Omental fat pad (tissue), 4 donors: ENCODE data around the gene CDC123. TPM values are rescaled to one million over a fixed set of nuclear protein-coding genes. Genes with fewer than 3 reads are reported as not detected.

Experiments used
- ATAC-seq: fragments of 150-250 bp; one replicate; pipeline ENCODE4 v1.9.1; 2016; ENCODE audit warnings: mild to moderate bottlenecking, moderate library complexity; ENCODE audit not compliant: low FRiP score
- DNase-seq: peaks from one replicate; pipeline ENCODE4 v3.0.0-alpha.2; 2019; ENCODE audit warnings: low spot score
- total RNA-seq, 4 donors: library from RNA; depleted of rRNA; stranded (reverse); fragments of >200 nt; gene quantifications; one replicate each; pipeline ENCODE4 v1.1.0, GENCODE V29; 2016
- TF ChIP-seq, protein P1 (sequence below), 3 donors: fragments of 450-650 bp; IDR thresholded peaks; one replicate each; pipeline ENCODE4 v1.5.1; 2016 to 2017; ENCODE audit warnings: antibody characterized with exemption in 3 of 3, mild to moderate bottlenecking in 3 of 3, moderate library complexity in 2 of 3

CDC123 gene
- total RNA-seq, 4 donors from 2014 or later = 54.4 to 111 (median 64.2) TPM

DNA sequence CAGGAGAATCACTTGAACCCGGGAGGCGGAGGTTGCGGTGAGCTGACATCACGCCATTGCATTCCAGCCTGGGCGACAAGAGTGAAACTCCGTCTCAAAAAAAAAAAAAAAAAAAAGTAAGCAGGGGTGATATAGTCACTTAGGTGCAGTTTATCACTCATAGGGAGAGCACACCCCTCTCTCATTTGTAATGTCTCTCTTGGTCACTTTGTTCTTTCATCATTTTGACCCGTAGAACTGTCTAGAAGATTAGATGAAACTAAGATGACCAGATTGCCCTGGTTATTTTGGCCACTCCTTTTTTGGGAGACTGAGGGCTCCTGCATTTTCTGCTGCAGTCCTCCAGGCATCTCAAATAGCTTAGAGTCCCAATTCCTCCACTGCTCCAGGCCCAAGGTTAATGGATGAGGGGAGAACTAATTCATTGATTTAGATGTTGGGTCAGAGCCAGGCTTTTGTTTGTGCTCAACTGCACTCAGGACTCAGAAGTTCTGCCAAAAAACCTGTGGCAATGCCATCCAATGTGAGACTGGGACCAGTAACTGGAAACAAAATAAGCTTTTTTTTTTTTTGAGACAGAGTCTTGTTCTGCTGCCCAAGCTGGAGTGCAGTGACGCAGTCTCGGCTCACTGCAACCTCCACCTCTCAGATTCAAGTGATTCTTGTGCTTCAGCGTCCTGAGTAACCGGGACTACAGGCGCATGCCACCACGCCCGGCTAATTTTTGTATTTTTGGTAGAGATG lies 103.4 kb downstream of the CDC123 start:
- no peak for DNase-seq
- TF ChIP-seq, protein P1, sequence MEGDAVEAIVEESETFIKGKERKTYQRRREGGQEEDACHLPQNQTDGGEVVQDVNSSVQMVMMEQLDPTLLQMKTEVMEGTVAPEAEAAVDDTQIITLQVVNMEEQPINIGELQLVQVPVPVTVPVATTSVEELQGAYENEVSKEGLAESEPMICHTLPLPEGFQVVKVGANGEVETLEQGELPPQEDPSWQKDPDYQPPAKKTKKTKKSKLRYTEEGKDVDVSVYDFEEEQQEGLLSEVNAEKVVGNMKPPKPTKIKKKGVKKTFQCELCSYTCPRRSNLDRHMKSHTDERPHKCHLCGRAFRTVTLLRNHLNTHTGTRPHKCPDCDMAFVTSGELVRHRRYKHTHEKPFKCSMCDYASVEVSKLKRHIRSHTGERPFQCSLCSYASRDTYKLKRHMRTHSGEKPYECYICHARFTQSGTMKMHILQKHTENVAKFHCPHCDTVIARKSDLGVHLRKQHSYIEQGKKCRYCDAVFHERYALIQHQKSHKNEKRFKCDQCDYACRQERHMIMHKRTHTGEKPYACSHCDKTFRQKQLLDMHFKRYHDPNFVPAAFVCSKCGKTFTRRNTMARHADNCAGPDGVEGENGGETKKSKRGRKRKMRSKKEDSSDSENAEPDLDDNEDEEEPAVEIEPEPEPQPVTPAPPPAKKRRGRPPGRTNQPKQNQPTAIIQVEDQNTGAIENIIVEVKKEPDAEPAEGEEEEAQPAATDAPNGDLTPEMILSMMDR (IDR thresholded peaks at IDR 0.05) = no peak
- no peak for ATAC-seq

Other genes with a start within 250 kb of the CDC123 start
- 10 to 100 TPM; 16.1 to 25.2 (median 19.3) TPM for gene UPF2, start 153.4 kb upstream of the CDC123 start, total RNA-seq
- 10 to 100 TPM; 18.3 to 29.5 (median 26.1) TPM for gene DHTKD1, start 127.2 kb upstream of the CDC123 start, total RNA-seq
- gene SEC61A2, start 66.5 kb upstream of the CDC123 start, total RNA-seq = 10 to 100 TPM in 1 of 4 donors, 1 to 10 TPM in 3; 4.5 to 12.9 (median 5.9) TPM
- 10 to 100 TPM; 33.6 to 54.8 (median 45.2) TPM for gene NUDT5, start 297 bp upstream of the CDC123 start, total RNA-seq
- 10 to 100 TPM in 1 of 4 donors, 1 to 10 TPM in 3; 6.0 to 15.8 (median 8.8) TPM for gene CAMK1D, start 153.4 kb downstream of the CDC123 start, total RNA-seq